Right atrium auricular region (tissue), 2 donors: ENCODE data around the gene EVA1A. TPM values are rescaled to one million over a fixed set of nuclear protein-coding genes. Genes with fewer than 3 reads are reported as not detected.

ENCODE experiments used
- DNase-seq: peaks from one replicate; pipeline ENCODE4 v3.0.0-alpha.2; 2019; ENCODE audit warnings: low spot score
- H3K27ac ChIP-seq, 2 donors: fragments of 200-600 bp; sonication (generic); 1 replicate in 1 of 2; 2 replicates in 1 of 2; pipeline ENCODE4 v1.5.1; 2016 to 2019
- H3K27me3 ChIP-seq, 2 donors: fragments of 200-600 bp; sonication (generic); one replicate each; pipeline versions ENCODE4 v1.5.1 to v1.6.0; 2017 to 2019
- H3K36me3 ChIP-seq: fragments of 200-600 bp; sonication (generic); one replicate; pipeline ENCODE4 v1.5.1; 2016
- H3K4me1 ChIP-seq, 2 donors: fragments of 200-600 bp; sonication (generic); one replicate each; pipeline versions ENCODE4 v1.5.1 to v1.6.0; 2017 to 2019
- H3K4me3 ChIP-seq, 2 donors: fragments of 200-600 bp; sonication (generic); 1 replicate in 1 of 2; 2 replicates in 1 of 2; pipeline ENCODE4 v1.5.1; 2017 to 2019; ENCODE audit warnings: mild to moderate bottlenecking in 1 of 2, moderate library complexity in 1 of 2
- H3K9me3 ChIP-seq, 2 donors: fragments of 200-600 bp; sonication (generic); one replicate each; pipeline ENCODE4 v1.5.1; 2019
- CTCF ChIP-seq, 2 donors: fragments of 200-600 bp; sonication (generic); IDR thresholded peaks; one replicate each; pipeline ENCODE4 v1.5.1; 2019; ENCODE audit warnings: antibody characterized with exemption in 2 of 2
- total RNA-seq, 2 donors: library from RNA; depleted of rRNA; stranded (reverse); fragments of >200 nt; gene quantifications; one replicate each; pipeline ENCODE4 v1.1.0, GENCODE V29; 2016

The EVA1A gene
- total RNA-seq, 2 donors from 2014 or later, result 0.47 to 1.2 TPM

- Histone ChIP-seq H3K36me3 (no peaks in the 10 kb centered on the region), H3K4me1 (no peaks in the 10 kb centered on the region), H3K27me3 (no peaks in the 10 kb centered on the region), H3K9me3 (peaks cover 0 to 6% of the 10 kb centered on the region in 2 donors), H3K27ac (no peak overlapping the region), H3K4me3 (no peak overlapping the region)
- no peak for DNase-seq
- no peak for TF ChIP-seq CTCF (IDR thresholded peaks at IDR 0.05)
Observed at GRCh38 chr2:75540994-75541393, 19.7 kb downstream of the EVA1A start.

- Histone ChIP-seq H3K4me1 (no peaks in the 10 kb centered on the region), H3K27me3 (no peaks in the 10 kb centered on the region), H3K27ac (no peak overlapping the region), H3K36me3 (no peaks in the 10 kb centered on the region), H3K4me3 (no peak overlapping the region), H3K9me3 (peaks cover 0 to 6% of the 10 kb centered on the region in 2 donors)
- no peak for DNase-seq
- no peak for TF ChIP-seq CTCF (IDR thresholded peaks at IDR 0.05)
Observed at GRCh38 chr2:75539955-75540716, 20.6 kb downstream of the EVA1A start.

- no peak for TF ChIP-seq CTCF (IDR thresholded peaks at IDR 0.05)
- peaks cover 0 to 6% of the 10 kb centered on the region in 2 donors for H3K9me3 ChIP-seq
- no peaks in the 10 kb centered on the region for H3K36me3 ChIP-seq
- no peak overlapping the region for H3K4me3 ChIP-seq
- DNase-seq, result no peak
- H3K27ac ChIP-seq, result no peak overlapping the region
- no peaks in the 10 kb centered on the region for H3K27me3 ChIP-seq
- H3K4me1 ChIP-seq, result no peaks in the 10 kb centered on the region
Observed at GRCh38 chr2:75538521-75539490, 21.9 kb downstream of the EVA1A start.

- peaks cover 0 to 6% of the 10 kb centered on the region in 2 donors for H3K9me3 ChIP-seq
- H3K36me3 ChIP-seq, result no peaks in the 10 kb centered on the region
- TF ChIP-seq CTCF (IDR thresholded peaks at IDR 0.05), result no peak
- no peak overlapping the region for H3K27ac ChIP-seq
- DNase-seq, result no peak
- no peak overlapping the region for H3K4me3 ChIP-seq
- no peaks in the 10 kb centered on the region for H3K27me3 ChIP-seq
- no peaks in the 10 kb centered on the region for H3K4me1 ChIP-seq
Observed at GRCh38 chr2:75537658-75538057, 23.1 kb downstream of the EVA1A start.

- TF ChIP-seq CTCF (IDR thresholded peaks at IDR 0.05), result no peak
- no peaks in the 10 kb centered on the region for H3K27me3 ChIP-seq
Observed at GRCh38 chr2:75533135-75533534, 27.6 kb downstream of the EVA1A start.

More at GRCh38 chr2:75533135-75533534, 27.6 kb downstream of the EVA1A start:
- Histone ChIP-seq H3K4me3 (no peak overlapping the region), H3K9me3 (peaks cover 0 to 6% of the 10 kb centered on the region in 2 donors), H3K4me1 (no peaks in the 10 kb centered on the region), H3K27ac (no peak overlapping the region), H3K36me3 (no peaks in the 10 kb centered on the region)
- DNase-seq, result no peak
